ENCODE data around the gene GLE1. TPM values are rescaled to one million over a fixed set of nuclear protein-coding genes. Genes with fewer than 3 reads are reported as not detected.

GLE1 gene
- total RNA-seq, 1 experiment from 2014 or later = 33.9 TPM

Small RNA genes lying within 50 kb of the gene (small RNA-seq; reads per million reads assigned to genes)
- gene RNU7-171P = not detected

Other genes starting within 250 kb of the GLE1 start
- 59.0 and 63.4 TPM in 2 replicates for gene GOLGA2, start 228.7 kb upstream of the GLE1 start, total RNA-seq (2014; rRNA removed; shearing (Covaris generic))
- 51.4 and 52.6 TPM in 2 replicates for gene SWI5, start 228.4 kb upstream of the GLE1 start, total RNA-seq (2014; rRNA removed; shearing (Covaris generic))
- gene TRUB2, start 182.3 kb upstream of the GLE1 start, total RNA-seq (2014; rRNA removed; shearing (Covaris generic)) = 66.9 and 69.8 TPM in 2 replicates
- gene COQ4, start 181.9 kb upstream of the GLE1 start, total RNA-seq (2014; rRNA removed; shearing (Covaris generic)) = 71.3 and 76.1 TPM in 2 replicates
- gene SLC27A4, start 164.2 kb upstream of the GLE1 start, total RNA-seq (2014; rRNA removed; shearing (Covaris generic)) = 34.9 and 38.2 TPM in 2 replicates
- 95.2 and 102 TPM in 2 replicates for gene URM1, start 133.3 kb upstream of the GLE1 start, total RNA-seq (2014; rRNA removed; shearing (Covaris generic))
- 0.25 TPM in 1 of 2 replicates, not detected in the other for gene CERCAM, start 83.9 kb upstream of the GLE1 start, total RNA-seq (2014; rRNA removed; shearing (Covaris generic))
- gene ODF2, start 48.7 kb upstream of the GLE1 start, total RNA-seq (2014; rRNA removed; shearing (Covaris generic)) = 34.2 and 36.0 TPM in 2 replicates
- 192 and 203 TPM in 2 replicates for gene SPTAN1, start 47.9 kb downstream of the GLE1 start, total RNA-seq (2014; rRNA removed; shearing (Covaris generic))
- gene DYNC2I2, start 152.1 kb downstream of the GLE1 start, total RNA-seq (2014; rRNA removed; shearing (Covaris generic)) = 437 and 467 TPM in 2 replicates
- 403 and 420 TPM in 2 replicates for gene SET, start 184.5 kb downstream of the GLE1 start, total RNA-seq (2014; rRNA removed; shearing (Covaris generic))
- 17.9 and 18.7 TPM in 2 replicates for gene PKN3, start 197.8 kb downstream of the GLE1 start, total RNA-seq (2014; rRNA removed; shearing (Covaris generic))
- 160 and 195 TPM in 2 replicates for gene ZDHHC12, start 219.4 kb downstream of the GLE1 start, total RNA-seq (2014; rRNA removed; shearing (Covaris generic))